ELR (cell line): Measurements from ENCODE around the gene SERPINB8.
A peak's percentile ranks its signal among the peaks of the same experiment; 100 is the strongest.

Experiments used
- DNase-seq: peaks from one replicate; pipeline ENCODE4 v3.0.0-alpha.2; 2015; ENCODE audit warnings: low read depth

Gene SERPINB8

DNA sequence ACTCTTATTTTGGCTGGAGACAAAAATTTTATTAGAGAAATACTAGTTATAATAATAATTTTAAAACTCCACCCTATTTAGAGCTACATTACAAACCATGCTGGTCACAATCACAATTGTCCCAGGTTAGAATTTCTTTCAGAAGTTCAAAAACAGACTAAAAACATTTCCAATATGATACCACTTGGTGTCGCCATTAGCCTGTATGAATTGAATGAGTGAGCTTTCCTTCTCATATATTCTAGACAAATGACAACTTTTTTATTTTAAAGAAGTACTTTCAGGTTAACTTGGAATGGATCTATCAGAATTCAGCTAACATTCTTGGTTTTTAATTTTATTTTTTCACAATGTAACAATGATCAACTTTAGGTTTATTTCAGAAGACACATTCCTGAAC, 48.0 kb downstream of the SERPINB8 start:
- peak; percentile 55 for DNase-seq

DNA sequence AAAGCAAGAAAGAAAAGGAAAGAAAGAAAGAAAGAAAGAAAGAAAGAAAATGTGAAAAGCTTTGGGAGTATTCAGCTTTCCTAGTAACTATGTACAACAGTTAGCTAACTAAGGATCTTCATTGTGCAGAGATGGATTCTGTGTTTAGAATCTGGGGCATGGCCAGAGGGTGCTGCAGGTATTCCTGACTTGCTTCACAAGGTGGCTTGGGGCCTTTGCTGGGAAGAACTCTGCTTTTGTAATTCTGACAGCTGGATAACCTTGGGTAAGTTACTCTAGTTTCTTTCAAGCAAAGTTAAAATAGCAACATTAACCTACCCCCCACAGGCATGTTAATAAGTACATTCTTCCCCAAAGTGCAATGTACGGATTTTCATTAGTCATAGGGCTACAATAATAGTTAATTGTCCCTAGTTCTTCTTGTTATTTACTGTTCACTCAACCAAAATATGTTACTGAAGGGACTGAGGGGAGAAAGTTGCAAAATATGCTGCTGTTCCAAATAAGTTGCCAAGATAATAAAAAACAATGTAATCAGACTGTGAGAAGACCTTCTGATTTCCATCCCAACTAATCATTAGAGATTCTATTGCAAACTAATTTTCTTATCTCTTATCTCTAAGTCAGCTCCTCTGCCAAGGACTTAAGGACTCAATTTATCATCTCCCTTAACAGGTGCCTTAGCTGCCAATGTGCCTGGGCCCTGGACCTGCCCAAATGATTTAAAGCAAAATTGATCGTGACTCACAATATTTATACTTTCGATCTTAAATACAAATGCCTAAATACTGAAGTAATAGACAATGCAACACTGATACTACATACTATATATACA, 50.3 kb downstream of the SERPINB8 start:
- DNase-seq, result no peak

DNA sequence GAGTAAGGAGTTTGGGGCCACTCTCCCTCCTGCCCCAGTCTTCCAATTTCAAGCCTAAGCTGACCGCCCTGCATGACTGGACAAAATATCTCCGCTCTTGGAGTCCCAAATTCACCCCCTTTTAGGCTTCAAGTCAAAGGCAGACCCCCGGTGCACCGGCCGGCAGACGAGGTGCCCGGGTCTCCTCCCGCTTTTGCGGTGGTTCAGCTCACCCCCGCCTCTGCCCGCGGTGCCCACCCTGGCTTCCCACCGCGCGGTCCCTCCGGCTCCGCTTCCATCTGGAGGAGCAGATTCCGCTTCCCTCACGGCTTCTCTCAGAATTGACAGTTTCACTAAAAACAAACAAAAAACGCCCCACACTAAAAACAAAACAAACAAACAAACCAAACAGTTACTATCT, 56.5 kb downstream of the SERPINB8 start:
- DNase-seq, result no peak

GRCh38 chr18:64027931-64028695, 58.2 kb downstream of the SERPINB8 start:
- DNase-seq, result no peak

- DNase-seq, result no peak
Observed at GRCh38 chr18:64029096-64029495, 59.2 kb downstream of the SERPINB8 start.

- no peak for DNase-seq
Observed at GRCh38 chr18:64031411-64031810, 61.5 kb downstream of the SERPINB8 start.

DNA sequence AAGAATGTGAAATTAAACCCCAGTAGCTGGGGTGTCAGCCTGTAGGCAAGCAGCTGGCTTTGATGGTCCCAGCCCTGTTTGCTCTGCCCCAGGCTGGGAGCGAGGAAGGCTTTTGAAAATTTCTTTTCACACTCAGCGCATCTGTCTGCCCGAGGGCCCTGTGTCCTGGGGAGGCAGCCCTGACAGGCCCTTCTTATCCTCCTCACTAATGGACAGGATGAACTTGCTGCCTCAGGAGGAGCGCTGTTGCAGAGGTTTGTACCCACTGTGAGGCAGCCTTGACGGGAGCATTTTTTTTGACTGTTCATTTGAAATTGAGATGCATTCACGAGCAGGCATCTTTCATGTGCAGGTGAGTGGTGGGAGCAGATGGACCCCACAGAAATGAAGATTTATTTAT, 62.4 kb downstream of the SERPINB8 start:
- DNase-seq, result no peak

DNA sequence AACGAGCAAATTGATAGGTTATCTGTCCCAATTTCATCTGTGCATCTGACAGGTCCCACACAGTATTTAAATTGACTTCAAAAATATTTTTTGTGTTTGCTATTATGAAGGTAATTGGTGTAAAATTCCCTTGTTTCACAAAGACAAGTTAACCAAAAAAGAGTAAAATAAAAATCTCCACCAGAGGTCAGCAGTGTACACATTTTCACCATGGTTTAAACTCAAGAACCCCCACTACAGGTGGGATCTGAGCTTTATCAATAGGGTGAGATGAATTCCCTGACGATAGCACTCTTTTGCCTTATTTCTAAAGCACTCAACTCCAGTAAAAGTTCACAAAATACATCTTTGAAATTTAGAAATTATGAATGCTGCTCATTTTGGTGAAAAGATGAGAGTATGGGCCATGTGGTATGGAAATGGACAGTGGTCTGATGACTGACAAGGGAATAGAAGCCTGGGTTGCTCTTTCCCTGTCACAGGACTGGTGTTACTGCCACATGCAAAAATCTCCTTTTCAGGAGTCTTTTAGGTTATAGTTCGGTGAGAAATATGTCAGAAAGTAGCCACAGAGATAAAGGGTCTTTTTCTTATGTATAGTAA, 68.0 kb downstream of the SERPINB8 start:
- peak; percentile 55 for DNase-seq
